ENCODE data around the gene WDFY3. TPM values are rescaled to one million over a fixed set of nuclear protein-coding genes. Genes with fewer than 3 reads are reported as not detected.

WDFY3 gene
- total and polyA plus RNA-seq, 2 of the 4 experiments (the other 2 are of a cell fraction), result 12.5 to 58.1 TPM

DNA sequence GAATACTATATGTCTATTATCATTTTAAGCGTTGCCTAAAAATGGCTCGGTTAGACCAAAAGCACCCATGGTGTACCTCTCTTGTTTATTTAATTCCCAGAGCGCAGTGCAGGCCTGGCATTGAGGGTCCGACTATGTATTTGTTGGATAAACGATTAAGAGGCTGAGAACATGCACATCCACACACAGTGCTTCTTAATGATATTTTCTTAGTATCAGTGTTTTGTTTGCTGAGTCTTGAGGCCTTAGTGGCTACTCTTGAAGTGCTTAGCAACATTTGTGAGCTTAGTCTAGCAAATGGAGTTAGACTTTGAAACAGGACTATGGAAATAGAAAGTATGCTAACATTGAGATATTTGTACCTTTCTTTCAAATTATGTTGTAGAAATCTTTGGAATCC, 339.8 kb downstream of the WDFY3 start:
- no peaks in the 10 kb centered on the region for H3K9me1 ChIP-seq (ENCODE audit: insufficient read depth, low read length)
- H2AK5ac ChIP-seq (ENCODE audit: low read depth, low read length), result no peak overlapping the region
- H3K18ac ChIP-seq (ENCODE audit: low read depth, low read length), result no peak overlapping the region
- TF ChIP-seq MAZ (IDR thresholded peaks at IDR 0.05; ENCODE audit: borderline replicate concordance, low read depth, low read length) (no peak), SMC3 (IDR thresholded peaks at IDR 0.05; ENCODE audit: low read depth, low read length) (no peak), MXI1 (IDR thresholded peaks at IDR 0.05; ENCODE audit: borderline replicate concordance, low read depth, low read length) (no peak), POLR2A (IDR thresholded peaks at IDR 0.05; ENCODE audit: low read depth, low read length) (no peak), BHLHE40 (IDR thresholded peaks at IDR 0.05; ENCODE audit: low read depth, low read length) (no peak), NFE2L2 (IDR thresholded peaks at IDR 0.05; ENCODE audit: low read depth, low read length) (no peak), RAD21 (IDR thresholded peaks at IDR 0.05; ENCODE audit: low read length) (no peak)
- TF ChIP-seq, protein P1, sequence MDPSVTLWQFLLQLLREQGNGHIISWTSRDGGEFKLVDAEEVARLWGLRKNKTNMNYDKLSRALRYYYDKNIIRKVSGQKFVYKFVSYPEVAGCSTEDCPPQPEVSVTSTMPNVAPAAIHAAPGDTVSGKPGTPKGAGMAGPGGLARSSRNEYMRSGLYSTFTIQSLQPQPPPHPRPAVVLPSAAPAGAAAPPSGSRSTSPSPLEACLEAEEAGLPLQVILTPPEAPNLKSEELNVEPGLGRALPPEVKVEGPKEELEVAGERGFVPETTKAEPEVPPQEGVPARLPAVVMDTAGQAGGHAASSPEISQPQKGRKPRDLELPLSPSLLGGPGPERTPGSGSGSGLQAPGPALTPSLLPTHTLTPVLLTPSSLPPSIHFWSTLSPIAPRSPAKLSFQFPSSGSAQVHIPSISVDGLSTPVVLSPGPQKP (IDR thresholded peaks at IDR 0.05; ENCODE audit: borderline replicate concordance, low read depth, low read length), result no peak
- no peak overlapping the region for H2BK5ac ChIP-seq (ENCODE audit: low read depth, low read length, poor library complexity, severe bottlenecking)
- no peak overlapping the region for H2BK15ac ChIP-seq (ENCODE audit: low read depth, low read length)
- no peaks in the 10 kb centered on the region for H3K4me1 ChIP-seq (ENCODE audit: control insufficient read depth, insufficient read depth, low read length)
- no peak overlapping the region for H2AK9ac ChIP-seq (replicated peaks; ENCODE audit: low read depth, low read length, poor library complexity)
- no peaks in the 10 kb centered on the region for H3K36me3 ChIP-seq (ENCODE audit: control insufficient read depth, insufficient read depth, low read length)
- no peak overlapping the region for H3K4ac ChIP-seq (ENCODE audit: low read depth, low read length)
- H4K8ac ChIP-seq (ENCODE audit: low read depth in 2 of 2, low read length in 2 of 2), result no peak overlapping the region
- no peak overlapping the region for H3K14ac ChIP-seq (replicated peaks; ENCODE audit: low read depth, low read length)
- no peaks in the 10 kb centered on the region for H3K79me1 ChIP-seq (ENCODE audit: low read depth in 1 of 2, low read length in 2 of 2)
- H2AFZ ChIP-seq (replicated peaks; ENCODE audit: low read length, poor library complexity), result no peak overlapping the region
- in situ Hi-C loops (cut with MboI; ENCODE audit: low sequenced_read_pairs), result no loop called here
- no CpG with 5 or more reads among the region's 5 CpGs for WGBS, 2 experiments (ENCODE audit: extremely low coverage in 2 of 2, insufficient read length in 1 of 2)
- H3K27ac ChIP-seq (ENCODE audit: insufficient read depth, low read length), result no peak overlapping the region
- no peaks in the 10 kb centered on the region for H3K9me3 ChIP-seq (ENCODE audit: control insufficient read depth, insufficient read depth, low read length)
- dilution Hi-C loops (cut with HindIII; ENCODE audit: low sequenced_read_pairs, unreplicated experiment), result no loop called here
- H3K4me2 ChIP-seq (ENCODE audit: low read depth, low read length), result no peak overlapping the region
- H4K20me1 ChIP-seq (ENCODE audit: insufficient read depth, low read length), result no peaks in the 10 kb centered on the region
- ATAC-seq (ENCODE audit: low read depth), result no peak
- no peak overlapping the region for H3K23ac ChIP-seq (ENCODE audit: low read depth, low read length)
- ChIA-PET POLR2A (ENCODE audit: unreplicated experiment) (no interaction called here), CTCF (no interaction called here)
- H2BK20ac ChIP-seq (ENCODE audit: low read depth, low read length), result no peak overlapping the region
- no peak for DNase-seq
- BruUV-seq (replicated peaks), result no TSS peak
- no peak overlapping the region for H3K4me3 ChIP-seq (ENCODE audit: insufficient read depth, low read depth, low read length)
- H4K91ac ChIP-seq (ENCODE audit: insufficient read depth, low read depth, low read length), result no peak overlapping the region
- intact Hi-C loops (cut with micrococcal nuclease), result no loop called here
- H4K5ac ChIP-seq (ENCODE audit: low read depth, low read length), result no peak overlapping the region
- H3K9ac ChIP-seq (ENCODE audit: low read depth, low read length), result no peak overlapping the region
- no peak overlapping the region for H2BK120ac ChIP-seq (ENCODE audit: low read depth, low read length)
- no peak overlapping the region for H3K56ac ChIP-seq (ENCODE audit: extremely low read depth, insufficient read depth, low read length)
- H3K27me3 ChIP-seq (ENCODE audit: control insufficient read depth, insufficient read depth, low read length), result no peaks in the 10 kb centered on the region
